Gastroesophageal sphincter (tissue), 4 donors: ENCODE data around the gene AP2A2. TPM values are rescaled to one million over a fixed set of nuclear protein-coding genes. Genes with fewer than 3 reads are reported as not detected.

Experiments used
- ATAC-seq: fragments of 150-250 bp; one replicate; pipeline ENCODE4 v1.9.1; 2016; ENCODE audit warnings: mild to moderate bottlenecking, moderate library complexity
- H3K27ac ChIP-seq, 4 donors: fragments of 200-600 bp; sonication (generic) in 3 of 4; 1 replicate in 3 of 4; 2 replicates in 1 of 4; pipeline ENCODE4 v1.5.1; 2016 to 2019
- H3K27me3 ChIP-seq: fragments of 200-600 bp; sonication (generic); one replicate; pipeline ENCODE4 v1.5.1; 2019
- H3K36me3 ChIP-seq, 2 donors: fragments of 200-600 bp; sonication (generic); one replicate each; pipeline ENCODE4 v1.5.1; 2019; ENCODE audit warnings: control low read depth in 1 of 2
- H3K4me1 ChIP-seq, 3 donors: fragments of 200-600 bp; sonication (generic); 1 replicate in 2 of 3; 2 replicates in 1 of 3; pipeline ENCODE4 v1.5.1; 2016 to 2019; ENCODE audit warnings: control low read depth in 2 of 3
- H3K4me3 ChIP-seq, 2 donors: fragments of 200-600 bp; sonication (generic); one replicate each; pipeline ENCODE4 v1.5.1; 2019; ENCODE audit warnings: mild to moderate bottlenecking in 1 of 2, moderate library complexity in 1 of 2
- H3K9me3 ChIP-seq, 3 donors: fragments of 200-600 bp; sonication (generic); one replicate each; pipeline ENCODE4 v1.5.1; 2017 to 2019; ENCODE audit warnings: control low read depth in 2 of 3
- EP300 ChIP-seq: sonication (generic); formaldehyde crosslinking; IDR thresholded peaks from one replicate; pipeline ENCODE4 v1.6.1; 2017; ENCODE audit warnings: antibody characterized with exemption, mild to moderate bottlenecking
- POLR2A ChIP-seq, 2 donors: fragments of 450-650 bp; IDR thresholded peaks; one replicate each; pipeline ENCODE4 v1.6.1; 2017; ENCODE audit warnings: antibody characterized with exemption in 2 of 2, mild to moderate bottlenecking in 2 of 2, moderate library complexity in 1 of 2
- POLR2AphosphoS5 ChIP-seq: sonication (generic); formaldehyde crosslinking; IDR thresholded peaks from one replicate; pipeline ENCODE4 v1.6.1; 2017; ENCODE audit warnings: antibody characterized with exemption
- WGBS, 2 donors: methylation state at CpG; one replicate each; pipeline ENCODE4 v1.1.5; 2018; ENCODE audit warnings: low coverage in 1 of 2; 5-methylcytosine and 5-hydroxymethylcytosine counted together
- total RNA-seq, 4 donors: library from RNA; depleted of rRNA; stranded (reverse); fragments of >200 nt; gene quantifications; one replicate each; pipeline ENCODE4 v1.1.0, GENCODE V29; 2016
- TF ChIP-seq, protein P1 (sequence below), 4 experiments: fragments of 200-600 bp in 2 of 4; fragments of 450-650 bp in 2 of 4; sonication (generic) in 1 of 4; IDR thresholded peaks; one replicate each; pipeline ENCODE4 v1.5.1; 2017 to 2019; ENCODE audit warnings: antibody characterized with exemption in 4 of 4, mild to moderate bottlenecking in 2 of 4, moderate library complexity in 2 of 4

Gene AP2A2
- total RNA-seq, 4 donors from 2014 or later: 47.9 to 88.5 (median 61.6) TPM

GRCh38 chr11:928786-929185 is 3.1 kb downstream of the AP2A2 start:
- Histone ChIP-seq H3K9me3 (no peaks in the 10 kb centered on the region), H3K36me3 (no peaks in the 10 kb centered on the region), H3K4me1 (peaks cover 0 to 86% (median 27%) of the 10 kb centered on the region in 3 donors), H3K4me3 (no peak overlapping the region), H3K27me3 (no peaks in the 10 kb centered on the region), H3K27ac (peak overlapping the region in 1 of 4 donors; percentile 16)
- TF ChIP-seq POLR2A (IDR thresholded peaks at IDR 0.05): no peak
- ATAC-seq: no peak
- 65 to 93% methylated on average over 3 to 5 of the region's 8 CpGs for WGBS, 2 donors

DNA sequence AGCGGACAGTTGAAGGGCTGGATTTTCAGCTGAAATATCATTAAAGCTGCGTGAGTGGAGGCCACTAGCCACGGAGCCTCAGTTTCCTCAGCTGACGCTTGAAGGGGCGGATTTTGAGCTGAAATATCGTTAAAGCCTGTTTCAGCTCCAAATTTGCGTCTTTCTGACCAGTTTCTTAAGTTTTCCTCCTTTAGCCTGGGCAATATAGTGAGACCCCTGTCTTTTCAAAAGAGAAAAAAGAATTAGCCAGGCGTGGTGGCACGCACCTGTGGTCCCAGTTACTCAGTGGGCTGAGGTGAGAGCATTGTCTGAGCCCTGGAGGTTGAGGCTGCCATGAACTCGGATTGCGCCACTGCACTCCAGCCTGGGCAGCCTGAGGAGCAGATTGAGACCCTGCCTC is 3.7 kb downstream of the AP2A2 start:
- Histone ChIP-seq H3K9me3 (no peaks in the 10 kb centered on the region), H3K4me3 (no peak overlapping the region), H3K27ac (peak overlapping the region in 1 of 4 donors; percentile 16), H3K27me3 (no peaks in the 10 kb centered on the region), H3K36me3 (no peaks in the 10 kb centered on the region), H3K4me1 (peaks cover 0 to 92% (median 29%) of the 10 kb centered on the region in 3 donors)
- no peak for ATAC-seq
- whole genome bisulfite sequencing, 2 donors: 94% methylated on average over 6 of the region's 11 CpGs; no CpG with 5 or more reads in 1 of the 2 donors
- no peak for TF ChIP-seq POLR2A (IDR thresholded peaks at IDR 0.05)
- TF ChIP-seq POLR2AphosphoS5: no peak
- TF ChIP-seq, protein P1, sequence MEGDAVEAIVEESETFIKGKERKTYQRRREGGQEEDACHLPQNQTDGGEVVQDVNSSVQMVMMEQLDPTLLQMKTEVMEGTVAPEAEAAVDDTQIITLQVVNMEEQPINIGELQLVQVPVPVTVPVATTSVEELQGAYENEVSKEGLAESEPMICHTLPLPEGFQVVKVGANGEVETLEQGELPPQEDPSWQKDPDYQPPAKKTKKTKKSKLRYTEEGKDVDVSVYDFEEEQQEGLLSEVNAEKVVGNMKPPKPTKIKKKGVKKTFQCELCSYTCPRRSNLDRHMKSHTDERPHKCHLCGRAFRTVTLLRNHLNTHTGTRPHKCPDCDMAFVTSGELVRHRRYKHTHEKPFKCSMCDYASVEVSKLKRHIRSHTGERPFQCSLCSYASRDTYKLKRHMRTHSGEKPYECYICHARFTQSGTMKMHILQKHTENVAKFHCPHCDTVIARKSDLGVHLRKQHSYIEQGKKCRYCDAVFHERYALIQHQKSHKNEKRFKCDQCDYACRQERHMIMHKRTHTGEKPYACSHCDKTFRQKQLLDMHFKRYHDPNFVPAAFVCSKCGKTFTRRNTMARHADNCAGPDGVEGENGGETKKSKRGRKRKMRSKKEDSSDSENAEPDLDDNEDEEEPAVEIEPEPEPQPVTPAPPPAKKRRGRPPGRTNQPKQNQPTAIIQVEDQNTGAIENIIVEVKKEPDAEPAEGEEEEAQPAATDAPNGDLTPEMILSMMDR (IDR thresholded peaks at IDR 0.05): no peak

DNA sequence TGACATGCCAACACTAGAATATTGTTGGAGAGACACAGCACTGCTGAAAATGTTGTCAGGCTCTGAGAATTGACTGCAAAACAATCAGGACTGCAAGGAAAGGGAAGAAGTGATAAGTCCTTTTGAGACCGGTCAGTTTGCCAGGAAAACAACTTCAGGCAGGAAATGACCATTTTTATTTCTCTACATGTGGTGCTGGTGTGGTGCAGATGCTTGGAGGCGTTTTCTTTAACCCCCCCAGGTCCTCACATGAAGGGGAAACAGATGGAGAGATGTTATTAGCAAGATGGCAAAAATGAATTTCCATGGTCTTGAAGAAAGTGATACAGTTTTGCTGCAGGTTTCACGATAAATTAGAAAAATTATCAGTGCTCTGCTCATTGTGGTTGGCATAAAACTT is 5.7 kb downstream of the AP2A2 start:
- 41 to 61% methylated on average over 3 of the region's 3 CpGs for WGBS, 2 donors
- ATAC-seq: no peak
- no peaks in the 10 kb centered on the region for H3K9me3 ChIP-seq
- H3K27ac ChIP-seq: peak overlapping the region in 2 of 4 donors; percentile 36 to 41
- no peaks in the 10 kb centered on the region for H3K27me3 ChIP-seq
- peaks cover 0 to 87% (median 29%) of the 10 kb centered on the region in 3 donors for H3K4me1 ChIP-seq
- no peaks in the 10 kb centered on the region for H3K36me3 ChIP-seq
- H3K4me3 ChIP-seq: no peak overlapping the region
- TF ChIP-seq POLR2A (IDR thresholded peaks at IDR 0.05): no peak
- no peak for TF ChIP-seq POLR2AphosphoS5
- no peak for TF ChIP-seq EP300
- TF ChIP-seq, protein P1 (IDR thresholded peaks at IDR 0.05): no peak

DNA sequence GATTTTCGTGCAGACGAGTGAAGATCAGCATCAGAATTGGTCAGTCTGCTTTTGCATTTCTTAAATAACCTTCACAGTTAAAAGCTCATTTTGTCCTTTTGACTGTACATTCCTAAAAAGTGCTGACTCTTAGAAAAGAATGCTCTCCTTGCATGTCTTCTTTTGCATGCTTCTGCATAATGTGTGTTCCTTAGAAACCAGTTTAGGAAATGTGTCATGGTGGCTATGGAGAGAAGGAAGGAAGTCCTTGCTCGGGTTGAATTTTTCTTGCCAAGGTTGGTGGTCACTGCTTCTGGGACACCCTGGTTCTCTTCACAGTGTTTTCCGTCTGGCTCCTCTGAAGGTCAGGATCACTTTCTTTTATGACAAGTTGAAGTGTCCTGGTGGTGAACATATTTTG is 6.8 kb downstream of the AP2A2 start:
- peaks cover 0 to 87% (median 24%) of the 10 kb centered on the region in 3 donors for H3K4me1 ChIP-seq
- 46 to 75% methylated on average over 4 of the region's 4 CpGs for WGBS, 2 donors

DNA sequence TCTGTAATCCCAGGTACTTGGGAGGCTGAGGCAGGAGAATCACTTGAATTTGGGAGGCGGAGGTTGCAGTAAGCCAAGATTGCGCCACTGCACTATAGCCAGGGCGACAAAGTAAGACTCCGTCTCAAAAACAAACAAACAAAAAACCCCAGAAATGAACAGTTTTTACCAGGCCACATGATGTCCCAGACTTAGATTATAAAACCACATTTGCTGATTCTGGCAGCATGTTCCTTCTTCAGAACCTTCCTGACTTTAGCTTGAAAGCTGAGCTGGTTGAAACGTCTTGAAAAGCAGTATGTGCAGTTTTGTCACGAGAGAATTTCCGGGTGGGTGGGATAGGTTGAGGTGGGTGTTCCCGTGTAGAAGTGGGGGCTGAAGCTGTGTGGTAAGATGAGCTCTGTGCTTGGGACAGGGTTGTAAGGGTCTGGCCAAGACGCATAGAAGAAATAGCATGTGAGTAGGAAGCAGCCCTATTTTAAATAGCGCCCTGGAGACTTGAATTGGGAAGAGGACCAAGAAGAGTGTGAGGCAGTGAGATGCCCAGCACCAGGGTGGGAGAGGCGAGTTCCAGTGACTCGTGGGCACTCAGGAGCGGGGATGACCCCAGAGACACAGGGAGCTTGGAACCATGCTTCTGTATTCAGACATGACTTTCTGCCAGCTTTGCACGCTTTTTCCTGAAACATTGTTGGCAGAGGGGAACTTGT is 7.6 kb downstream of the AP2A2 start:
- no peaks in the 10 kb centered on the region for H3K27me3 ChIP-seq
- H3K36me3 ChIP-seq: peaks cover 0 to 7% of the 10 kb centered on the region in 2 donors
- 39 to 49% methylated on average over 10 to 14 of the region's 14 CpGs for WGBS, 2 donors
- H3K4me1 ChIP-seq: peaks cover 0 to 86% (median 24%) of the 10 kb centered on the region in 3 donors
- H3K9me3 ChIP-seq: no peaks in the 10 kb centered on the region
- peak overlapping the region in 3 of 4 donors; percentile 44 to 66 (median 52) for H3K27ac ChIP-seq
- TF ChIP-seq EP300 (no peak), POLR2A (IDR thresholded peaks at IDR 0.05) (peak in 1 of 2 donors; percentile 15)
- TF ChIP-seq, protein P1 (IDR thresholded peaks at IDR 0.05): no peak
- peak overlapping the region in 1 of 2 donors; percentile 13 for H3K4me3 ChIP-seq
- peak; percentile 29 for ATAC-seq

More for the DNA sequence above, 6.8 kb downstream of the AP2A2 start:
- TF ChIP-seq, protein P1 (IDR thresholded peaks at IDR 0.05): no peak
- no peak for TF ChIP-seq EP300
- TF ChIP-seq POLR2A (IDR thresholded peaks at IDR 0.05): no peak
- TF ChIP-seq POLR2AphosphoS5: peak; percentile 51
- Histone ChIP-seq H3K9me3 (no peaks in the 10 kb centered on the region), H3K36me3 (no peaks in the 10 kb centered on the region), H3K27ac (peak overlapping the region in 3 of 4 donors; percentile 44 to 66 (median 52)), H3K27me3 (no peaks in the 10 kb centered on the region), H3K4me3 (no peak overlapping the region)
- peak; percentile 53 for ATAC-seq
